Panc1 (cell line): ENCODE results near the gene STAC3. TPM values are rescaled to one million over a fixed set of nuclear protein-coding genes. Genes with fewer than 3 reads are reported as not detected.

Experiments used
- ATAC-seq: fragments of 200-7000 bp; cut with Tn5 transposase; 2 replicates; pipeline ENCODE4 v1.9.1; 2020; ENCODE audit warnings: mild to moderate bottlenecking, moderate library complexity
- BruUV-seq: library from RNA; stranded (reverse); fragments of 400-500 nt; replicated peaks from 2 replicates; lab custom pipeline; 2021; lab: Mats Ljungman, UMichigan
- CTCF ChIA-PET: fragments of 300-600 bp; sonication (Branson Sonifier 250); formaldehyde crosslinking; loops from one replicate; lab custom pipeline; 2022; ENCODE audit warnings: antibody characterized with exemption; lab: Charles Lee
- POLR2A ChIA-PET: fragments of 300-600 bp; sonication (Branson Sonifier 250); formaldehyde crosslinking; loops from one replicate; lab custom pipeline; 2022; ENCODE audit warnings: antibody characterized with exemption; lab: Charles Lee
- DNase-seq: peaks from one replicate; pipeline ENCODE4 v3.0.0-alpha.2; 2010; ENCODE audit warnings: low read depth, low spot score
- H3K27ac ChIP-seq: 2 replicates; pipeline ENCODE4 v1.5.1; 2011; ENCODE audit warnings: mild to moderate bottlenecking, low read length, inconsistent platforms
- H3K27me3 ChIP-seq: fragments of 200-500 bp; sonication (Bioruptor generic); 2 replicates; pipeline ENCODE4 v1.6.0; 2014; ENCODE audit warnings: low read length, inconsistent platforms; ENCODE audit not compliant: control insufficient read depth, insufficient read depth
- H3K36me3 ChIP-seq: fragments of 200-500 bp; sonication (Bioruptor generic); 2 replicates; pipeline ENCODE4 v1.5.1; 2014; ENCODE audit warnings: inconsistent platforms, mild to moderate bottlenecking, low read length, moderate library complexity; ENCODE audit not compliant: control insufficient read depth, insufficient read depth
- H3K4me1 ChIP-seq: 2 replicates; pipeline ENCODE4 v1.5.1; 2011; ENCODE audit warnings: inconsistent platforms, mild to moderate bottlenecking, low read length, moderate library complexity; ENCODE audit not compliant: control insufficient read depth, insufficient read depth
- H3K4me3 ChIP-seq, 2 experiments: 2 replicates each; pipeline ENCODE4 v1.5.1; 2011 to 2012; ENCODE audit warnings: low read depth in 2 of 2, low read length in 2 of 2, mild to moderate bottlenecking in 2 of 2, inconsistent platforms in 1 of 2, moderate library complexity in 1 of 2
- H3K9me3 ChIP-seq: fragments of 200-500 bp; sonication (Bioruptor generic); 2 replicates; pipeline ENCODE4 v1.5.1; 2014; ENCODE audit warnings: low read depth, mild to moderate bottlenecking, inconsistent platforms, low read length, moderate library complexity; ENCODE audit not compliant: control insufficient read depth, insufficient read depth
- POLR2AphosphoS5 ChIP-seq: IDR thresholded peaks from 2 replicates; pipeline ENCODE4 v1.6.1; 2012; ENCODE audit warnings: mild to moderate bottlenecking, low read depth, low read length, moderate library complexity
- SIN3A ChIP-seq: IDR thresholded peaks from 2 replicates; pipeline ENCODE4 v1.6.1; 2012; ENCODE audit warnings: low read depth, mild to moderate bottlenecking, low read length, moderate library complexity, borderline replicate concordance; ENCODE audit not compliant: insufficient read depth
- TCF7L2 ChIP-seq: IDR thresholded peaks from 2 replicates; pipeline ENCODE4 v1.6.1; 2011; ENCODE audit warnings: mild to moderate bottlenecking, low read depth, low read length, inconsistent platforms
- in situ Hi-C: cut with HindIII; loops from 2 replicates; pipeline ENCODE4 v1.10.0; 2016; ENCODE audit warnings: low sequenced_read_pairs, low pct_unique_long_range_greater_than_20kb
- intact Hi-C: fragments of 100-400 bp; cut with micrococcal nuclease; formaldehyde crosslinking; loops from one replicate; pipeline ENCODE4 v1.10.0; 2022; ENCODE audit not compliant: unreplicated experiment
- total RNA-seq: library from RNA; stranded (reverse); gene quantifications from one replicate; pipeline ENCODE4 v1.2.1, GENCODE V29; 2021; ENCODE audit not compliant: unreplicated experiment
- TF ChIP-seq, protein P1 (sequence below), 2 experiments: IDR thresholded peaks; 2 replicates each; pipeline ENCODE4 v1.6.1; 2011 to 2012; ENCODE audit warnings: low read depth in 2 of 2, control low read depth in 1 of 2, low read length in 1 of 2, mild to moderate bottlenecking in 1 of 2, moderate library complexity in 1 of 2; ENCODE audit not compliant: insufficient read depth in 1 of 2
- TF ChIP-seq, protein P2 (sequence below): fragments of 450-650 bp; IDR thresholded peaks from 2 replicates; pipeline ENCODE4 v1.5.1; 2017; ENCODE audit warnings: mild to moderate bottlenecking

Gene STAC3
- total RNA-seq, 1 experiment from 2014 or later = 0.87 TPM

GRCh38 chr12:57247041-57247440 is 3.9 kb downstream of the STAC3 start:
- no TSS peak for BruUV-seq
- H3K4me1 ChIP-seq = peaks cover 3% of the 10 kb centered on the region; the same call in 1 of the 2 replicates
- DNase-seq (no peak), ATAC-seq (no peak)
- in situ Hi-C loops (no loop called here), intact Hi-C loops (no loop called here)
- no peaks in the 10 kb centered on the region for H3K9me3 ChIP-seq
- H3K36me3 ChIP-seq = no peaks in the 10 kb centered on the region
- CTCF ChIA-PET = no interaction called here
- H3K27me3 ChIP-seq = no peaks in the 10 kb centered on the region
- TF ChIP-seq SIN3A = no peak
- no peak for TF ChIP-seq POLR2AphosphoS5
- TF ChIP-seq, protein P1, sequence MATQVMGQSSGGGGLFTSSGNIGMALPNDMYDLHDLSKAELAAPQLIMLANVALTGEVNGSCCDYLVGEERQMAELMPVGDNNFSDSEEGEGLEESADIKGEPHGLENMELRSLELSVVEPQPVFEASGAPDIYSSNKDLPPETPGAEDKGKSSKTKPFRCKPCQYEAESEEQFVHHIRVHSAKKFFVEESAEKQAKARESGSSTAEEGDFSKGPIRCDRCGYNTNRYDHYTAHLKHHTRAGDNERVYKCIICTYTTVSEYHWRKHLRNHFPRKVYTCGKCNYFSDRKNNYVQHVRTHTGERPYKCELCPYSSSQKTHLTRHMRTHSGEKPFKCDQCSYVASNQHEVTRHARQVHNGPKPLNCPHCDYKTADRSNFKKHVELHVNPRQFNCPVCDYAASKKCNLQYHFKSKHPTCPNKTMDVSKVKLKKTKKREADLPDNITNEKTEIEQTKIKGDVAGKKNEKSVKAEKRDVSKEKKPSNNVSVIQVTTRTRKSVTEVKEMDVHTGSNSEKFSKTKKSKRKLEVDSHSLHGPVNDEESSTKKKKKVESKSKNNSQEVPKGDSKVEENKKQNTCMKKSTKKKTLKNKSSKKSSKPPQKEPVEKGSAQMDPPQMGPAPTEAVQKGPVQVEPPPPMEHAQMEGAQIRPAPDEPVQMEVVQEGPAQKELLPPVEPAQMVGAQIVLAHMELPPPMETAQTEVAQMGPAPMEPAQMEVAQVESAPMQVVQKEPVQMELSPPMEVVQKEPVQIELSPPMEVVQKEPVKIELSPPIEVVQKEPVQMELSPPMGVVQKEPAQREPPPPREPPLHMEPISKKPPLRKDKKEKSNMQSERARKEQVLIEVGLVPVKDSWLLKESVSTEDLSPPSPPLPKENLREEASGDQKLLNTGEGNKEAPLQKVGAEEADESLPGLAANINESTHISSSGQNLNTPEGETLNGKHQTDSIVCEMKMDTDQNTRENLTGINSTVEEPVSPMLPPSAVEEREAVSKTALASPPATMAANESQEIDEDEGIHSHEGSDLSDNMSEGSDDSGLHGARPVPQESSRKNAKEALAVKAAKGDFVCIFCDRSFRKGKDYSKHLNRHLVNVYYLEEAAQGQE (IDR thresholded peaks at IDR 0.05; ENCODE audit: insufficient read depth in 1 of 2, low read depth in 2 of 2, low read length in 1 of 2) = no peak
- no peak for TF ChIP-seq TCF7L2
- TF ChIP-seq, protein P2, sequence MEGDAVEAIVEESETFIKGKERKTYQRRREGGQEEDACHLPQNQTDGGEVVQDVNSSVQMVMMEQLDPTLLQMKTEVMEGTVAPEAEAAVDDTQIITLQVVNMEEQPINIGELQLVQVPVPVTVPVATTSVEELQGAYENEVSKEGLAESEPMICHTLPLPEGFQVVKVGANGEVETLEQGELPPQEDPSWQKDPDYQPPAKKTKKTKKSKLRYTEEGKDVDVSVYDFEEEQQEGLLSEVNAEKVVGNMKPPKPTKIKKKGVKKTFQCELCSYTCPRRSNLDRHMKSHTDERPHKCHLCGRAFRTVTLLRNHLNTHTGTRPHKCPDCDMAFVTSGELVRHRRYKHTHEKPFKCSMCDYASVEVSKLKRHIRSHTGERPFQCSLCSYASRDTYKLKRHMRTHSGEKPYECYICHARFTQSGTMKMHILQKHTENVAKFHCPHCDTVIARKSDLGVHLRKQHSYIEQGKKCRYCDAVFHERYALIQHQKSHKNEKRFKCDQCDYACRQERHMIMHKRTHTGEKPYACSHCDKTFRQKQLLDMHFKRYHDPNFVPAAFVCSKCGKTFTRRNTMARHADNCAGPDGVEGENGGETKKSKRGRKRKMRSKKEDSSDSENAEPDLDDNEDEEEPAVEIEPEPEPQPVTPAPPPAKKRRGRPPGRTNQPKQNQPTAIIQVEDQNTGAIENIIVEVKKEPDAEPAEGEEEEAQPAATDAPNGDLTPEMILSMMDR = no peak
- POLR2A ChIA-PET = interaction anchor here (0.6 kb wide), 1 partner anchor 691 kb away, joined by 3 read pairs; no protein-coding TSS in a partner anchor
- H3K4me3 ChIP-seq = no peak overlapping the region
- no peak overlapping the region for H3K27ac ChIP-seq

DNA sequence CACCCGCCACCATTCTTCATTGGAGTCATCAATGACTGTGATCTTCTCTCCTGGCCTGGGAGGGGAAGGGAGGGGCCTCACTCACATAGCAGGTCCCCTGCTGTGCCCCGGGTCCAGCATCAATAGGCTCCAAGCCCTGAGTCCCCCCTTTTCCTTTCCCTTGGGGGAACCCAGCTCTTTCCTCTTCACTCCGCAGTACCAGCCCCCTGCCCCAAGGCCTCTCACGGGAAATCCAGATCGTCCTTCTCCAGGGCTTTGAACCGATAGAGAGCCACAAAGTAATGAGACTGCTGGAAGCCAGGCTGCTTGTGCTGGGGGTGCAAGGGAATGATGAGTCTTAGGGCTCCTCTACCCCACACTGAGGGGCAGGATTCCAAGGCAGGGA is 6.7 kb downstream of the STAC3 start:
- no peak overlapping the region for H3K4me3 ChIP-seq
- DNase-seq = no peak
- H3K4me1 ChIP-seq = peaks cover 17% of the 10 kb centered on the region
- ChIA-PET POLR2A (no interaction called here), CTCF (interaction anchor here (0.5 to 1.3 kb wide), 3 partner anchors 17 to 753 kb away, joined by 4 to 8 read pairs (median 4); no protein-coding TSS in a partner anchor)
- in situ Hi-C loops = no loop called here
- H3K36me3 ChIP-seq = no peaks in the 10 kb centered on the region
- ATAC-seq = no peak
- BruUV-seq = no TSS peak
- no peaks in the 10 kb centered on the region for H3K9me3 ChIP-seq
- peaks cover 2% of the 10 kb centered on the region; the same call in 1 of the 2 replicates for H3K27me3 ChIP-seq
- intact Hi-C loops = no loop called here
- no peak overlapping the region for H3K27ac ChIP-seq
- TF ChIP-seq POLR2AphosphoS5 = no peak
- no peak for TF ChIP-seq TCF7L2
- TF ChIP-seq, protein P1 (IDR thresholded peaks at IDR 0.05; ENCODE audit: insufficient read depth in 1 of 2, low read depth in 2 of 2, low read length in 1 of 2) = no peak
- no peak for TF ChIP-seq SIN3A
- TF ChIP-seq, protein P2 = no peak
